ENCODE data around the gene STARD9. TPM values are rescaled to one million over a fixed set of nuclear protein-coding genes. Genes with fewer than 3 reads are reported as not detected.
A peak's percentile ranks its signal among the peaks of the same experiment; 100 is the strongest.

The STARD9 gene
- total and polyA plus RNA-seq, 9 of the 15 experiments (the other 6 are each of a cell fraction or from before 2014, with no cell fraction given) = 0.45 to 6.0 (median 3.6) TPM

GRCh38 chr15:42548249-42549031 lies 27.0 kb upstream of the STARD9 start, which contains the start of the genes HAUS2 and LRRC57 (continued):
- no peak for TF ChIP-seq ELK1 (CRISPR knock-in tag; IDR thresholded peaks at IDR 0.05)
- no peak for TF ChIP-seq CHCHD3 (CRISPR knock-in tag; IDR thresholded peaks at IDR 0.05)
- no peak for TF ChIP-seq DNMT1 (IDR thresholded peaks at IDR 0.05)
- no peak for TF ChIP-seq BRCA1 (IDR thresholded peaks at IDR 0.05)
- no peak for TF ChIP-seq BRCA1 (CRISPR knock-in tag; IDR thresholded peaks at IDR 0.05)
- TF ChIP-seq YY1 (IDR thresholded peaks at IDR 0.05; ENCODE audit: borderline replicate concordance in 1 of 3, control insufficient read depth in 1 of 3, extremely low read depth in 1 of 3, insufficient read depth in 3 of 3, insufficient read length in 1 of 3, insufficient replicate concordance in 2 of 3, low read depth in 1 of 3, low read length in 2 of 3) = peak; percentile 67 to 93 (median 91)
- TF ChIP-seq PRDM10 (IDR thresholded peaks at IDR 0.05; ENCODE audit: partially characterized antibody) = no peak
- TF ChIP-seq ELF1 (tag; IDR thresholded peaks at IDR 0.05) = peak; percentile 53; the same call in 1 of the 2 replicates
- TF ChIP-seq, protein P1, sequence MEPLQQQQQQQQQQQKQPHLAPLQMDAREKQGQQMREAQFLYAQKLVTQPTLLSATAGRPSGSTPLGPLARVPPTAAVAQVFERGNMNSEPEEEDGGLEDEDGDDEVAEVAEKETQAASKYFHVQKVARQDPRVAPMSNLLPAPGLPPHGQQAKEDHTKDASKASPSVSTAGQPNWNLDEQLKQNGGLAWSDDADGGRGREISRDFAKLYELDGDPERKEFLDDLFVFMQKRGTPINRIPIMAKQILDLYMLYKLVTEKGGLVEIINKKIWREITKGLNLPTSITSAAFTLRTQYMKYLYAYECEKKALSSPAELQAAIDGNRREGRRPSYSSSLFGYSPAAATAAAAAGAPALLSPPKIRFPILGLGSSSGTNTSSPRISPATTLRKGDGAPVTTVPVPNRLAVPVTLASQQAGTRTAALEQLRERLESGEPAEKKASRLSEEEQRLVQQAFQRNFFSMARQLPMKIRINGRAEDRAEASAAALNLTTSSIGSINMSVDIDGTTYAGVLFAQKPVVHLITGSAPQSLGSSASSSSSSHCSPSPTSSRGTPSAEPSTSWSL (CRISPR knock-in tag; IDR thresholded peaks at IDR 0.05; ENCODE audit: borderline replicate concordance) = no peak
- TF ChIP-seq STAT6 (CRISPR knock-in tag; IDR thresholded peaks at IDR 0.05) = no peak
- TF ChIP-seq ZNF77 (CRISPR knock-in tag; IDR thresholded peaks at IDR 0.05) = no peak
- TF ChIP-seq COPS2 (conservative IDR thresholded peaks at IDR 0.05) = no peak
- TF ChIP-seq ZNF282 (CRISPR knock-in tag; IDR thresholded peaks at IDR 0.05) = peak; percentile 58; the same call in 1 of the 2 replicates
- TF ChIP-seq FOS (IDR thresholded peaks at IDR 0.05; ENCODE audit: extremely low read depth, insufficient read length) = no peak
- no peak for TF ChIP-seq POU5F1 (IDR thresholded peaks at IDR 0.05; ENCODE audit: borderline replicate concordance, low read depth, low read length, partially characterized antibody)
- TF ChIP-seq, protein P2, sequence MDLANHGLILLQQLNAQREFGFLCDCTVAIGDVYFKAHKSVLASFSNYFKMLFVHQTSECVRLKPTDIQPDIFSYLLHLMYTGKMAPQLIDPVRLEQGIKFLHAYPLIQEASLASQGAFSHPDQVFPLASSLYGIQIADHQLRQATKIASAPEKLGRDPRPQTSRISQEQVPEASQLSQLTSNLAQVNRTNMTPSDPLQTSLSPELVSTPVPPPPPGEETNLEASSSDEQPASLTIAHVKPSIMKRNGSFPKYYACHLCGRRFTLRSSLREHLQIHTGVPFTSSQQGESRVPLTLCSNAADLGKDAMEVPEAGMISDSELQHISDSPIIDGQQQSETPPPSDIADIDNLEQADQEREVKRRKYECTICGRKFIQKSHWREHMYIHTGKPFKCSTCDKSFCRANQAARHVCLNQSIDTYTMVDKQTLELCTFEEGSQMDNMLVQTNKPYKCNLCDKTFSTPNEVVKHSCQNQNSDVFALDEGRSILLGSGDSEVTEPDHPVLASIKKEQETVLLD (IDR thresholded peaks at IDR 0.05) = no peak
